HT-29 (cell line): ENCODE measurements around the gene ABCA4. TPM values are rescaled to one million over a fixed set of nuclear protein-coding genes. Genes with fewer than 3 reads are reported as not detected.
"Not testable (repeated sequence)": the region's sequence is repeated elsewhere in the genome, so short reads cannot be mapped to it uniquely, and the experiment has no call there.

ENCODE experiments used
- DNase-seq: peaks from one replicate; pipeline ENCODE4 v3.0.0-alpha.2; 2015; ENCODE audit warnings: low spot score
- total RNA-seq: library from RNA; depleted of rRNA; stranded (reverse); fragments of >200 nt; shearing (Covaris generic); gene quantifications from 2 replicates; pipeline ENCODE4 v1.2.3, GENCODE V29; 2014; rRNA removed

ABCA4 gene
- total RNA-seq: 0.29 TPM in 1 of 2 replicates, not detected in the other

DNA sequence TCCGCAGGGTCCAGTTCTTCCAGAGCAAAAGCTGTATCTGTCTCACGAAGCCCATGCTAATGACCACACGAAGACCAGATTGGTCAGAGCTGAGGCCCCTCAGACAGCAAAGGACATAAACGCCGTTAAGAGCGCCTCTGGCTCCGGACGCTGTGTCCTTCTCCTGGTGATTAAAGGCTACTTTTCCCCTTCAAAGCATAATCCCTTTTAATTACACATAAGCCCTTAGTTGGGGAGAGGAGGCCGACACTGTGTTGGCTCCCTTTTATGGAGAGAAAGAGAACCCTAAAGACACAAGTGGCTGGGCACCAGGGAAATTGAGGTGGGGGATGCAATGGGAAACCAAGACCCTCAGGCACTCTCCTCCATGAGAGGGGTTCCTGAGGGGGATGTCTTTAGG, at the start of gene ABCA4:
TSS of gene ABCA4 (minus strand) at position 158 of the 400 bp plus-strand sequence. CDS start at position 55, 103 bp downstream.
- DNase-seq: no peak

DNA sequence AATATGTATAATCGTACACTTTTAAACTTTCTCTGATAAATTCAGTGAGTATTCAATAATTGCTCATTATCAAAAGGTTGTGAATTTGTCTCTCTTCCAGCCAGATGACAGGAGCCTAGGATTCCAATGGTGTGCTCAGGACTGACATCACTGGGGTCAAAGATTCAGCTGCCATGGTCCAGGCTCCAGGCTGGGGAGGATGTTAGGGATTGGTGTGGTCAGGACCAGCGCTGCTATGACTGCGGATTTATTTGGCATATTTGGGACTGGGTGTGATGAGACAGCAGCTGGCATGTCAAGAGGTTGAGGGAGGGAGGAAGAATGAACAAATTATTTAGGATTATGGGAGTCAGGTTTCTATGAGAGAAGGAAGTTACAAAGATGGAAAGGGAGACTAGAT, 48.2 kb upstream of the ABCA4 start:
- no peak for DNase-seq

DNA sequence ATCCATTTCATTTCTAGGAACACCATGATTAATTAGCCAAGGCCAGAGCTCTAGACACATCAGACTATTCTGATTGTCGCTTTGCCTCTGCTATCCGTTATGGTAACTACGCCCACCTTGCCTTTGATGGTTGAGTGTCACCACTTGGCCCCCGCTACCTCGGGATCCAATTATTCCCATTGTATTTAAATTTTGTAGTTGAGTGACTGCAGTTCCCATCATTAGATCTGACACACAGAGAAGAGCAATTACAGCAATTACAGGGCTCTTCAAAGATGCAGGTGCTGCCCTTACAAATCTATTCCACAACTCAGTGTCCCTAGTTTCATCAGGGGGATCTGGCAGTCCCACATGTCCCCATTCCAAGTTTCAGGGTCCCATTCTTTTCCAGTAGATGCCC, 44.9 kb upstream of the ABCA4 start:
- no peak for DNase-seq

DNA sequence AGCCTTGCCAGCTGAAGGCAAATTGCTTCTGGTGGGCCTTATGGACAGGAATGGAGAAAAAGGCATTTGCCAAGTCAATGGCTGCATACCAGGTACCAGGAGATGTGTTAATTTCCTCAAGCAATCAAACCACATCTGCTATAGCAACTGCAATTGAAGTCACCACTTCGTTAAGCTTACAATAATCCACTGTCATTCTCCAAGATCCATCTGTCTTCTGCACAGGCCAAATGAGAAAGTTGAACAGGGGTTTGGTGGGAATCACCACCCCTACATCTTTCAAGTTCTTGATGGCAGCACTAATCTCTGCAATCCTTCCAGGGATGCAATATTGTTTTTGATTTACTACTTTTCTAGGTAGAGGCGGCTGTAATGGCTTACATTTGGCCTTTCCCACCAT, 43.9 kb upstream of the ABCA4 start:
- not testable (repeated sequence) for DNase-seq

DNA sequence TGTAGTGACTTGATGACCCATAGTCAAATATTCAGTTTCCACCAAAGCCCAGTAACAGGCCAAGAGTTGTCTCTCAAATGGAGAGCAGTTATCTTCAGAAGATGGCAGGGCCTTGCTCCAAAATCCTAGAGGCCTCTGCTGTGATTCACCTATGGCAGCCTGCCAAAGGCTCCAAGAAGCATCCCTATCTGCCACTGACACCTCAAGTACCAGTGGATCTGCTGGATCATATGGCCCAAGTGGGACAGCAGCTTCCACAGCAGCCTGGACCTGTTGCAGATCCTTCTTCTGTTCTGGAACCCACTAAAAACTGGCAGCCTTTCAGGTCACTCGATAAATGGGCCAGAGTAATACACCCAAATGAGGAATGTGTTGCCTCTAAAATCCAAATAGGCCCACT, 43.2 kb upstream of the ABCA4 start:
- DNase-seq: not testable (repeated sequence)

DNA sequence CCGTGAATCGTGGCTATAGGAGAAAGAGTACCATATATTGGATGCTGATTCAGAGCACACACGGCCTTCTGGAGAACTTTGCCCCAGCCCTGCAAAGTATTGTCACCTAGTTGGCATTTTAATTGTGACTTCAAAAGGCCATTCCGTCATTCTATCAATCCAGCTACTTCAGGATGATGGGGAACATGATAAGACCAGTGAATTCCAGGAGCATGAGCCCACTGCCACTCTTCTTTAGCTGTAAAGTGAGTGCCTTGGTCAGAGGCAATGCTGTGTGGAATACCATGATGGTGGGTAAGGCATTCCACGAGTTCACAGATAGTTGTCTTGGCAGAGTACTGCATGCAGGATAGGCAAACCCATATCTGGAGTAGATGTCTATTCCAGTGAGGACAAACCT, 42.3 kb upstream of the ABCA4 start:
- DNase-seq: not testable (repeated sequence)

DNA sequence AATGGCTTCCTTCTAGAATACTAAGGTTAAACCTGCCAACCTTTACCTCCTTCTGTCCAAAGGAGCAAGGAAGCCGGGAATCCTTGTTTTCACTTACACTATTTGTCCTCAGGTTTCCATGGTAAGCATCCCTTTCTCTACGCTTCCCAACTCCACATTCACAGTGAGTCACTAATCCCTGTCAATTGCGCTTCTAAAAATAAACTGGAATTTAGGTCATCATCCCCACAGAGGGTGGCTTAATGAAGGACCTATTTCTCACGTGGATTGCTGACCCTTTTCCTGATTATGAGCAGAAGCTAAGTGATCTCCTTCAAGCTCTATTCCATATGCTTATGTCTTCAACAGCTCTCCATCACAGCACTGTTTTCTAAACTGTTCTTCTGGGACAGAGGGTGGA, 39.9 kb upstream of the ABCA4 start:
- DNase-seq: no peak

DNA sequence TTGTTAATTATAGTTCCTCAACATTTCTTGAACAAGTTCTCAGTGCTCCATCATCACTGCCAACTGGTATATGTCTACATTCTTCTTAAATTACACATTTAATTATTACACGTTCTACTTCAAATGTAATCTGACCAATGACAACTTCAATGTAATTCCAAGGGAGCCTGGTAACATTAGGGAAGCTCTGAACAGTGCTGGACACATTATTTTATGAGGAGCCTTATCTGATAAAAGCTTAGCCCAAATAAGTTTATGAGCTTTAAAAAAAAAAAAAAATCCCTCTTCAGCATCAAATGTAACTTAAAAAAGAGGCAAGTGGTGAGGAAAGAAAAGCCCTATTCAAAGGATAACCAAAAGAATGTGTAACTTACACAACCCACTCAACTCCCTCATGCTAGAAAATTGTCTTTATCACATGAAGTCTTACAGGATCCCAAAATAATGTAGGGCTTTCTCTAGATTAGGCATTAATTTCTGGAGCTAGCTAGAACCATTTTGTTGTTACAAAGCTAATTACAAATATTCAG, 35.2 kb upstream of the ABCA4 start:
- DNase-seq: no peak

DNA sequence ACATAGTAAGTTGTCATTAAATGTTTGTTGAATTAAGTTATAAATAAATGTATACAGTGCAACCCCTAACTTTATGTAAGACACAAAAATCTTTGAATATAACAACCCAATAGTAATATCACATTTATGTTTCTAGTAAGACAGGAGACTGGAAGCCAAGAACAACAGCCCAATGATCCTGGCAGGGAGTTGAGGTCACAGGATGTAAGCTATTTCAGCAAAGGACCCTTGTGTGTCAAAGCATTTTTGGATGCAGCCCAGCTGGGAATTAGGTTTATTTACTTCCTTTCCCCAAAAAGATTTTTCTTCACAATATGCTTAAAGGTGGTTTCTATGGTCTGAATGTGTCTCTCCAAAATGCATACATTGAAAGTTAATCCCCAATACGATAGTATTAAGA, 34.0 kb upstream of the ABCA4 start:
- no peak for DNase-seq

DNA sequence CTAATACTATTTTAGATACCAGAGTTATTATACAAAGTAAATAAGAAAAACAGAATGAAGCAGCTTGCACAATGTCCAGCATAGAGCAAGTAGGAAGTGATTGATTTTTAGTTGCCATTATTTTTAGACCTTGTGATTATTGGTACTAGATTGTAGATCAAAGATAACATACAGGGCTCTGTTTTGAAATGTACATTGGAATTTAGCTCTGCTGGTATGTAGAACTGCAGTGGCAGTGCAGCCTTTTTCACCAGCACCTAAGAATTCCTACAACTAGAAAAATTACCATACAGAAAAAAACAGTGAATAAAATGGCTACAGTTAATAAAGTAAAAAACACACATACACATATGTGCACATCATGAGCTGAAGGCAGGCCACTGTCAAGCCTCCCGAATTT, 32.2 kb upstream of the ABCA4 start:
- no peak for DNase-seq

DNA sequence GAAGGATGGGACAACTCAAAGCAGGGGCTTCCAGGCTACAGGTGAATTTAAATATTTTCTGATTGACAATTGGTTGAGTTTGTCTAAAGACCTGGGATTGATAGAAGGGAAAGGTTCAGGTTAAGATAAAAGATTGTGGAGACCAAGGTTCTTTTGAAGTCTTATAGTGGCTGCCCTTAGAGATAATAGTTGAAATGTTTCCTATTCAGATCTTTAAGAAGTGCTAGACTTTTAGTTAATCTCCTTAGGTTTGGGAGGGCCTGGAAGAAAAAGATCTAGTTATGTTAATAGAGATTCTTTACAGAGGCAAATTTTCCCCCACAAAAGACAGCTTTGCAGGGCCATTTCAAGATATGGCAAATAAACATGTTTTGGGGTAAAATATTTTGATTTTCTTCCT, 28.2 kb upstream of the ABCA4 start:
- DNase-seq: not testable (repeated sequence)

DNA sequence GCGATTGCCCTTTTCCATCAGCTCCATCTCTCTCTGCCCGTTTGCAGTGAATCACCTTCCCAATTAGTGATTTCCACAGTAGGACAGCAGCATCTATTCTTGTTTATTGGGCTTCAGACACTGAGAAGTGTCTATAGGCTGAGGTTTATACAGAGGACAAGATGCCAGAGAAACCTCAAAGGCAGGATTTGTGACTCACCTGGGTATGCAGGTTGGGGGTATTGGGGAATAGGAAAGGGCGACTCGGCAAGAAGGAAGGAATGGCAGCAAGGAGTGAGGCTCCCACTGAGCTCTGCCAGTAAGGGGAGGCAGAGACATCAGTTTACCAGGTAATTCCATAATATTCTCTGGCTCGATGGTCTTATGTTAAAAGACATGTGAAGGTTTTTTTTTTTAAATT, 25.3 kb upstream of the ABCA4 start:
- no peak for DNase-seq

DNA sequence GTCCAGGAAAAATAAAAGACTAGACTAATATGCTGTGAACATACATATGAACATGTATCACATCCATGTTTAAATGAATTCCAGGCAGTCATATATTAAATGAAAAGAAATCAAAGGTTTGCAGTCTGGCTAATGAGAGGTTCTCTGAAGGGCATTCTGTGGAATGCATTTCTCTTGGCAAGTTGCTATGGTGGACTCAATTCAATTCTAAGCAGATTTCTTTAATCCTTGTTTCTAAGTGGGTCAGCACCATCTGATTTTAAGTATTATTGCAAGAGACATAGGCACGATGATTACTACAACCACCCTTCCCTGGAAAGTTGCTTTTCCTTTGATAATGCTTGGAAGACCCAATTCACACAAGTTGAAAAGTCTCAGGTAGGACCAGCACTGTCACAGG, 23.9 kb upstream of the ABCA4 start:
- no peak for DNase-seq

DNA sequence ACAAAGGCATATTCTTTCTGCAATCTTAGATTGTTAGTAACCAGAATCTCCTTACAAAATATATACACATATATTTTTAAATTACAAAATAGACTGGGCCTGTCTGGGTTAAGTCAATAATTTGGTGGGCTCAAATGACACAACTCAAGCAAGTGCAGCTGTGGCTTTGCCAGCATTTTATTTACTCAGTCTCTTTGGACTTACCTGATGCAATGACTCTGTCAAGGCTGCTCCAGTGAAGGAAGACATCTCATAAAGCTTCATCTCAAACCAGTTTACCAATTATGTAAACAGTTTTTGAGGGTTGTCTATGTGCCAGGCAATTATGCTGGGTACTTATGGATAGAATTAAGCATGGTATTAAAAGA, 22.8 kb upstream of the ABCA4 start:
- no peak for DNase-seq

DNA sequence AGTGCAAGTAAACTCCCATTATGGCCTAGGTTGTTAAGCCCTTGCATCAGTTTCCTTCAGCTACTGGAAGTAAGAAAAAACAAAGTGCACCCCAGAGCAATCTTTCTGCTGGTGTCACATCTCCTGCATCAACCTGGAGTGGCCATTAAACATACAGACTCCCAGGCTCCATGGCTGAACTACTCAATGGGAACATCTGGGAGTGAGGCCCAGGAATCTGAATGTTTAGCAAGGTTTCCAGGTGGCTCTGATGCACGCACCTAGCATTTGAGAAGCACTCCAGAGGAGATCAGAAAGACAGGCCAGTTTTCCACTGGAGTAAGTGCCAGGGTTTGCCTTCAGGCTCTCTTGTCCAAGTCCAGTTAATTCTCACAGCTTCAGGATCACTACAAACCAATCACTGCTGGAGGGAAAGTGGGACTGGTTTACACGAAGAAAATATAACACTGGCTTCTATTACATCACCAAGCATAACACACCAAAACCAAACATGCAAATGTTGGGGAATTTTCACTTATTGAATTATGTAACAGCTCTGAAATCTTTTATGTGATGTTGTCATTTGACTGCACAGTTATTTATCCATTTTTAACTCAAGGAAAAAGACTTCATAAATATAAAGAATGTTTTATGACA, 22.3 kb upstream of the ABCA4 start:
- no peak for DNase-seq

DNA sequence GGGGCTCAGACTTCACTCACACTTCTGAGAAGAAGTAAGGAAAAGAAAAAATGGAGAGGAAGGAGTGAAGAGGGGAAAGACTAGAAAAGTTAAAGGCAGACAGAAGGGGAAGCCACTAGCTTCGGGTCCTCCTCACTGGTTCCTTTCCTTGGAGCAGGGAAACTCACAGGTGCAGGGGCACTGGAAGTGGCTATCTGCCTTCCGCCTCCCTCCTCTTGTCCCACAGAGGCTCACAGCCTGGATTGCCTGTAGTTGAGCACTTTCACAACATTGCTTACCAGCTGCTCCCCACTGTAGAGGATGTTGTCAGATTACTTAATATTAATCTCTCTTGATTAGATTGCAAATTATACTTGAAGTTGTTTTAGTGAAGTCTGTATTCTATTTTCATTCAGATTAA, 21.6 kb upstream of the ABCA4 start:
- DNase-seq: no peak

DNA sequence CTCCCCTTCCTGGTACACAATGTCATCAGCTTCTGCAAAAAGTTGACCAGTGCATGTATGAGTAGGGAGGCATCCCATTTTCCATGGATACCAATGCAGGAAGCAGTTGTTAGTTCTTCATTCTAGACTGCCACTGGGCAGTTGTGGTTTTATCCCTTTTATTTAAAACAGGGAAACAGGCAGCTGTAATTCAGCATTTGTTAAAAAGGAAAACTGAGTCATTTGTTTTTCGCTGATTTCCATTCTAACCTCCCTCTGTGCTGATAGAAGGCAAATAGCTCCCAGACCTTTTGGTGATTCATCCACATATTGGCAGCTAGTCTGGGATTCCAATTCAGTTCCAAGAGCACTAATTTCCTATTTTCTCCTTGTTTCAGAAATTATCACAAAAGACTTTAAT, 21.1 kb upstream of the ABCA4 start:
- no peak for DNase-seq

DNA sequence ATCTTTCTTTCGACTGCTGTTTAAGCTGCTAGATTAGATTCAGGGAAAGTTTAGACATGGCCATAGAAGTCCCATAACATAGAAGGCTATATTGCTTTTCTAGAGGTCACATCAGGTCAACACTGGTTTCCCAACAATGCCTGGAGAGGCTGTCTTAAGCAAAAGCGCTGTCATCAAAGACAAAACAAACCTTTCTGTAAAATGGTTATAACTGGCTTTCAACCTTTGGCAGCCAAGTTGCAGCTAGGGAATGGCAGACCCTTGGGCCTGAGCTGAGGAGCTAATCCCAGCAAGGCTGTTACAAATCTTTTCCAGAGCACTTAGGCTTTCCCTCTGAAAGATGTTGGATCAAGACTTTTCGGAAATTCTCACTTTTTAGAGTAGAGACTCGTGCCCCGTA, 11.2 kb upstream of the ABCA4 start:
- DNase-seq: no peak

DNA sequence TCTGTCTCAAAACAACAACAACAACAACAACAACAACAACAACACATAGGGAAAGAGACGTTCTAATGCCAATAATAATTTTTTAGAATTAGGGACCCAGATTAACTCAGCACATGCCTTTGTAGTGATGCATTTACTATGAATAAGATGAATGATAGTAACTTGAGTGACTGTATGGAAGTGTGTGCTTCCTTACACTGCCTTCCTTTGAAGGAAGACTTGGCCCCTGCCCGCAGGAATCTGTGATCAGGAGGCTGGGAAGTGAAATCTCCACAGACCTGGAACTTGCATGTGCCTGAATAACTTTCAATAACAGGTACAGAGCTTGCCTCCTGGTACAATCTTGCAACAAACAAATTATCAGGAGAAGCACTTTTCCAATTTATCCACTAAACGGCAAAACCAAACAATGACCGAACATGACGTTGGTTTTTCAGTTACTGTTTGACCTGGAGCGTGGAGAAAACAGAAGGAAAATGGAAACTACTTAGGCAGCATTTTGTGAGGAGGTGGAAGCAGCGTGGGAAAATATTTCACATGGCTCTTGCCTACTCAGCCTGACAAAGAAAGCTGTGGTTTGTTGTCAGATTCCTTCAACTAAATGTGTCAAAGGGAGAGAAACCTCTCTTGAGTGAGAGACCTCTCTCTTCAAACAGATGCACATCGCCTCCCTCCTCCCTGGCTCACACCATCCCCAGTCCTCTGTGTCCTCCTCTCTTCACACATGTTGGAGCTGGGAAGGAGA, 10.1 kb upstream of the ABCA4 start:
- DNase-seq: no peak

DNA sequence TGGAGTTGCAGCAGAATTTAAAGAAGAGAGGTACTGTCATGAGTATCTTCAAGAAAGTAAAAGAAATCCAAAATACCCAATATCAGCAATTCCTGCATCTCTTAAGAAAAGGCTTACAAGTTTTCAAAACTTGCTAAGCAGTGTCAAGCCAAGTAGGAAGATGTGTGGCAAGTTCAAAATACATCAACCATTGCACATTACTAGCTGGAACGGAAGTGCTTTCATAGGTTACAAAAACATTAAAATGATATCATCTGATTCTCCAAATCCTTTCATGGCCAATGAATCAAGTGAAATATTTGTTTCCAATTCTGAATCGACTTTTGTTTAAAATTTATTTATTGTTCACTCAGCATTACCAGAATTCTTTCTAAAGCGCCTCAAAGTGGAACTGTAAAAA, 5.7 kb upstream of the ABCA4 start:
- DNase-seq: no peak

DNA sequence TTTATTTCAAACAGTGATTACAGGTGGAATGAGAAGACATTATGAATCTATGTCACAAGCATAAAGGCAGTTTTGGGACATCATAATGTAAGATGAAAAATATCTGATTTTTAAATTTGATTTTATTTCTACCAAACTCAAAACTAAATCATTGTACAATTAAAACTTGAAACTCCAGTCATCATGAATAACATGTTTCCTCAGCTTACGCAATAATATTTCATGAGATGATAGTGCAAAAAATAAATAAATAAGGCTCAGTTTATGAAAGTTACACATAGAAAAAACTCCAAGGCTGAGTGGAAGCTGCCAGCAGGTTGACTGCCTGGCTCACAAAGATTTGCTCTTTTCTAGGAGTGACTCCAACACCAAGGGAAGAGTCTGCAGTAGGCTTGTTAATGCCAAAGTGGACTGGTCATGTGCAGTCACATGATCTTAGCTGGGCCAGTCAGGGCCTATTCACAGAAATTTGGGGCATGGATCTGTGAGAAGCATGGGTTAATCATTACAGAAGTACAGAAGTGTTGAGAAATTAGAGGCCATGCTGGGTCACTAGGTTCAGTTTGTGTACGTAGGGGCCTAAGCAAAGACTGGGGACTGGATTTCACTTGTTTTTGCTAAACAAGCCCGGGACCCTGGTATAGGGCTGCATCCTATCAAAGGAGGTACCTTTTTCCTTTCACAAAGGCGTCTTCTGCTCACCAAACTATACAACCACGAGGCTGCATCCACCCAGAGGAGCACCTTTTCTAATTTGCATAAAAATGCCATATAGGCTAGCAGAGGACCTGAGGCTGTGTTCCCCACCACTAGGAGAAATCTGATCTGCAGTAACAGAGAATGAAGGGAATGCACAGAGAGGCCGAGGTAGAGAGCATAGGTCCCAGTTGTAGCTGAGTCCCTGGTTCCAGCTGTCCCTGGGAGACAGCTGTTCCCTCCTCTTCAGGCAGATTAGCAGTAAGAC, 4.9 kb upstream of the ABCA4 start:
- DNase-seq: peak; percentile 31

DNA sequence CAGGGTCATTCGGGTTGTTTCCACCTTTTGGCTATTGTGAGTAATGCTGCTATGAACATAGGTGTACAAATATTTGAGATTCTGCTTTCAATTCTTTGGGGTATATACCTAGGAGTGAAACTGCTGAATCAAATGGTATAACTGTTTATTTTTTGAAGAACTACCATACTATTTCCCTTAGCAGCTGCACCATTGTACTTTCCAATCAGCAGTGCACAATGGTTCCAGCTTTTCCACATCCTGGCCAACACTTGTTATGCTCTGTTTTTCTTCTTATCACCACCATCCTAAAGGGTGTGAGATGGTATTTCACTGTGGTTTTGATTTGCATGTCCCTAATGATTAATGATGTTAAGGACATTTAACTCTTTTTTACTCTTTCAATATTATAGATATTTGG, 3.6 kb upstream of the ABCA4 start:
- DNase-seq: no peak
